H1 (cell line): ENCODE measurements around the gene SGSH. TPM values are rescaled to one million over a fixed set of nuclear protein-coding genes. Genes with fewer than 3 reads are reported as not detected.
A peak's percentile ranks its signal among the peaks of the same experiment; 100 is the strongest.

Experiments
- ATF2 ChIP-seq: IDR thresholded peaks from 2 replicates; pipeline ENCODE4 v1.6.1; 2012; ENCODE audit warnings: low read length, inconsistent platforms
- ATF3 ChIP-seq: IDR thresholded peaks from 2 replicates; pipeline ENCODE4 v1.6.1; 2011; ENCODE audit warnings: low read depth, mild to moderate bottlenecking, low read length; ENCODE audit not compliant: insufficient read depth
- CHD2 ChIP-seq: IDR thresholded peaks from 2 replicates; pipeline ENCODE4 v1.6.1; 2012; ENCODE audit warnings: low read length, improper control_type of control experiment
- EZH2 ChIP-seq: fragments of 200-600 bp; sonication (generic); IDR thresholded peaks from 2 replicates; pipeline ENCODE4 v1.7.1; 2012; ENCODE audit warnings: low read depth, mild to moderate bottlenecking, moderate library complexity, low read length, inconsistent platforms; ENCODE audit not compliant: severe bottlenecking
- FOSL1 ChIP-seq: IDR thresholded peaks from 2 replicates; pipeline ENCODE4 v1.6.1; 2011; ENCODE audit warnings: mild to moderate bottlenecking, low read depth, low read length, moderate library complexity; ENCODE audit not compliant: insufficient read depth
- JUN ChIP-seq: IDR thresholded peaks from 2 replicates; pipeline ENCODE4 v1.6.1; 2011; ENCODE audit warnings: low read depth, mild to moderate bottlenecking, improper control_type of control experiment, low read length
- JUND ChIP-seq: IDR thresholded peaks from 2 replicates; pipeline ENCODE4 v1.6.1; 2011; ENCODE audit warnings: mild to moderate bottlenecking, improper control_type of control experiment, low read length
- KDM1A ChIP-seq: fragments of 200-600, 300-600 bp; sonication (generic); IDR thresholded peaks from 2 replicates; pipeline ENCODE4 v1.7.1; 2016; ENCODE audit warnings: mild to moderate bottlenecking, low read length, borderline replicate concordance
- KDM5A ChIP-seq: fragments of 200-600 bp; IDR thresholded peaks from 2 replicates; pipeline ENCODE4 v1.7.1; 2012; ENCODE audit warnings: mild to moderate bottlenecking, low read length, inconsistent platforms, mixed read lengths
- NRF1 ChIP-seq: IDR thresholded peaks from 2 replicates; pipeline ENCODE4 v1.6.1; 2011; ENCODE audit warnings: mild to moderate bottlenecking, low read depth, low read length, improper control_type of control experiment
- POLR2A ChIP-seq, 2 experiments: IDR thresholded peaks; 1 replicate in 1 of 2; 2 replicates in 1 of 2; pipeline ENCODE4 v1.6.1; 2011; ENCODE audit warnings: low read depth in 2 of 2, low read length in 2 of 2, mild to moderate bottlenecking in 2 of 2; ENCODE audit errors: control extremely low read depth in 1 of 2
- RAD21 ChIP-seq, 2 experiments: IDR thresholded peaks in 1 of 2; conservative IDR thresholded peaks in 1 of 2; 2 replicates each; pipeline ENCODE4 v1.6.1; 2011; ENCODE audit warnings: low read depth in 2 of 2, low read length in 2 of 2, improper control_type of control experiment in 1 of 2, inconsistent platforms in 1 of 2, mild to moderate bottlenecking in 1 of 2, moderate library complexity in 1 of 2
- SIRT6 ChIP-seq: IDR thresholded peaks from one replicate; pipeline ENCODE4 v1.7.1; 2012; ENCODE audit warnings: low read length, inconsistent platforms
- SP1 ChIP-seq: IDR thresholded peaks from 2 replicates; pipeline ENCODE4 v1.6.1; 2011; ENCODE audit warnings: low read depth, low read length
- SP4 ChIP-seq: IDR thresholded peaks from 2 replicates; pipeline ENCODE4 v1.6.1; 2012; ENCODE audit warnings: low read length, inconsistent platforms
- TAF1 ChIP-seq: IDR thresholded peaks from 2 replicates; pipeline ENCODE4 v1.6.1; 2011; ENCODE audit warnings: mild to moderate bottlenecking, low read depth, low read length
- TAF7 ChIP-seq: optimal IDR thresholded peaks from 2 replicates; pipeline ENCODE3; 2011; ENCODE audit warnings: low read depth, mild to moderate bottlenecking, inconsistent platforms, low read length, moderate library complexity, borderline replicate concordance
- TBP ChIP-seq: IDR thresholded peaks from 2 replicates; pipeline ENCODE4 v1.6.1; 2011; ENCODE audit warnings: low read depth, low read length, improper control_type of control experiment
- TEAD4 ChIP-seq: IDR thresholded peaks from 2 replicates; pipeline ENCODE4 v1.6.1; 2012; ENCODE audit warnings: low read depth, low read length, inconsistent platforms, mixed read lengths
- ZNF274 ChIP-seq: IDR thresholded peaks from 2 replicates; pipeline ENCODE4 v1.7.0; 2012; ENCODE audit warnings: low read length, borderline replicate concordance; ENCODE audit errors: extremely low read depth
- polyA plus RNA-seq, 7 experiments: library from polyadenylated mRNA; depleted of rRNA in 3 of 7; stranded (reverse) in 5 of 7; unstranded in 2 of 7; fragments of >200 nt in 5 of 7; fragments of 200-250 nt in 2 of 7; gene quantifications; 1 replicate in 5 of 7; 2 replicates in 1 of 7; 4 replicates in 1 of 7; pipeline versions ENCODE4 v1.2.1 to v1.2.3, GENCODE V29; 2011 to 2013; ENCODE audit warnings: missing spikeins in 2 of 7, mixed read lengths in 2 of 7
- total RNA-seq: library from RNA; stranded (reverse); fragmentation: NEBNext Ultra II Directional; extraction: Animal tissue kit (Norgen Biotek cat#: 25700); gene quantifications from 2 replicates; pipeline ENCODE4 v1.2.1, GENCODE V29; 2021
- TF ChIP-seq, protein P1 (sequence below): IDR thresholded peaks from 2 replicates; pipeline ENCODE4 v1.6.1; 2011; ENCODE audit warnings: low read length, improper control_type of control experiment

SGSH gene
- total and polyA plus RNA-seq, 2 of the 8 experiments (the other 6 are each of a cell fraction or from before 2014, with no cell fraction given), result 18.0 to 19.6 TPM

DNA sequence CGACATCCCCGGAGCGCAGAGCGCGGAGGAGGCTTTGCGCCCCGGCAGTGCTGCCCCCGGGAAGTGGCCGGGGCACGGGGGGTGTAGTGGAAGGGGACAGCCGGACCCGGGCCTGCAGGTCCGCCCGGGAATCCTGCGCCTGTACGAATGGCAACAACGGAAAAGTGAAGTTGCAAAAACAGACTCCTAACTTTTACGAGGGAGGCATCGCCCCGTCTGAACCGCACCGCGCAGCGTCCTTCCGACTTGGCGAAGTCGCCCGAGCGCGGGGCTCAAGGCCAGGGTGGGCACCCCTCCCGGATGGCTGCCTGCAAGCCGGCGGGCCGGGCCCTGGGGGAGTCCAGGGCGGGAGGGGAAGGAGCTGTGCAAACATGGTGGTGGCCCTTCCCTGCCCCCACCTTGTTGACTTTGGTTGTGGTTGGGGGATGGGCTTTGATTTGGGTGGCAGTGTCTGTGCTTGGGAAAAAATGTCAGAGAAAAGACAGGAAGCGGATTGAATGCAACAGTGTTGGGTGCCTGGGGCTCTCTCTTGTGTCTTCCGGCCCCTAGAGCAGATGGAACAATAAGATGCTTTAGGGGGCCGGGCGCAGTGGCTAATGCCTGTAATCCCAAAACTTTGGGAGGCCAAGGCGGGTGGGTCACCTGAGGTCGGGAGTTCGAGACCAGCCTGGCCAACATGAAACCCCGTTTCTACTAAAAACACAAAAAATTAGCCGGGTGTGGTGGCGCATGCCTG lies 41.2 kb upstream of the SGSH start (continued):
- TF ChIP-seq ATF3 (no peak), JUN (no peak), RAD21 (IDR thresholded peaks at IDR 0.05 in 1 of 2, conservative IDR thresholded peaks at IDR 0.05 in 1 of 2; ENCODE audit: low read depth in 2 of 2, low read length in 2 of 2) (0 out of 4 replicates have a peak, but pooled peaks of 1 of the 2 experiments have one; percentile 4), FOSL1 (no peak), CHD2 (peak; percentile 16; the same call in 1 of the 2 replicates), JUND (no peak), TAF7 (no peak), TBP (peak; percentile 62; the same call in 1 of the 2 replicates), ATF2 (no peak; the same call in 1 of the 2 replicates), TEAD4 (peak; percentile 7; the same call in 1 of the 2 replicates), KDM5A (no peak), NRF1 (no peak), EZH2 (no peak), SP1 (peak; percentile 81), SIRT6 (no peak), SP4 (0 out of 2 replicates have a peak, but pooled peaks have one; percentile 33), KDM1A (no peak), TAF1 (peak; percentile 60; the same call in 1 of the 2 replicates), ZNF274 (no peak), POLR2A (IDR thresholded peaks at IDR 0.05; ENCODE audit: control extremely low read depth in 1 of 2, low read depth in 2 of 2, low read length in 2 of 2) (peak in 1 of 2 experiments; percentile 54; a peak in 2 of 3 replicates)
- TF ChIP-seq, protein P1, sequence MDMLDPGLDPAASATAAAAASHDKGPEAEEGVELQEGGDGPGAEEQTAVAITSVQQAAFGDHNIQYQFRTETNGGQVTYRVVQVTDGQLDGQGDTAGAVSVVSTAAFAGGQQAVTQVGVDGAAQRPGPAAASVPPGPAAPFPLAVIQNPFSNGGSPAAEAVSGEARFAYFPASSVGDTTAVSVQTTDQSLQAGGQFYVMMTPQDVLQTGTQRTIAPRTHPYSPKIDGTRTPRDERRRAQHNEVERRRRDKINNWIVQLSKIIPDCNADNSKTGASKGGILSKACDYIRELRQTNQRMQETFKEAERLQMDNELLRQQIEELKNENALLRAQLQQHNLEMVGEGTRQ, result no peak
